RWPE2 (cell line): ENCODE results near the gene ADAMTSL1.

Experiments used
- ATAC-seq: fragments of 200-7000 bp; cut with Tn5 transposase; 3 replicates; pipeline ENCODE4 v1.9.1; 2021; ENCODE audit warnings: low read depth
- DNase-seq: peaks from one replicate; pipeline ENCODE4 v3.0.0-alpha.2; 2020; ENCODE audit warnings: low spot score
- H3K27ac ChIP-seq: fragments of 450-650 bp; 2 replicates; pipeline ENCODE4 v1.5.1; 2017; ENCODE audit warnings: mild to moderate bottlenecking; ENCODE audit not compliant: poor library complexity, severe bottlenecking
- H3K27me3 ChIP-seq: fragments of 250-450 bp; sonication (Bioruptor Pico); 2 replicates; pipeline ENCODE4 v1.5.1; 2021; ENCODE audit warnings: mild to moderate bottlenecking, moderate library complexity; ENCODE audit not compliant: insufficient read depth, poor library complexity, severe bottlenecking
- H3K36me3 ChIP-seq: fragments of 250-450 bp; sonication (Bioruptor Pico); 2 replicates; pipeline ENCODE4 v1.5.1; 2020; ENCODE audit warnings: low read depth, mild to moderate bottlenecking, moderate library complexity
- H3K4me1 ChIP-seq: fragments of 250-450 bp; sonication (Bioruptor Pico); 2 replicates; pipeline ENCODE4 v1.5.1; 2021; ENCODE audit warnings: mild to moderate bottlenecking, moderate library complexity; ENCODE audit not compliant: insufficient read depth, poor library complexity, severe bottlenecking
- H3K4me3 ChIP-seq: fragments of 250-450 bp; sonication (Bioruptor Pico); 2 replicates; pipeline ENCODE4 v1.5.1; 2021; ENCODE audit warnings: mild to moderate bottlenecking, moderate library complexity; ENCODE audit not compliant: severe bottlenecking
- H3K9me3 ChIP-seq: fragments of 250-450 bp; sonication (Bioruptor Pico); 2 replicates; pipeline ENCODE4 v1.5.1; 2021; ENCODE audit warnings: mild to moderate bottlenecking, moderate library complexity; ENCODE audit not compliant: severe bottlenecking
- CTCF ChIP-seq: fragments of 450-650 bp; IDR thresholded peaks from one replicate; pipeline ENCODE4 v1.5.1; 2017; ENCODE audit warnings: mild to moderate bottlenecking, moderate library complexity; ENCODE audit not compliant: poor library complexity, severe bottlenecking

Gene ADAMTSL1

GRCh38 chr9:18770131-18770908, 296.4 kb downstream of the ADAMTSL1 start:
- TF ChIP-seq CTCF, result no peak
- no peak overlapping the region for H3K27ac ChIP-seq
- DNase-seq (no peak), ATAC-seq (no peak)
- no peak overlapping the region for H3K4me3 ChIP-seq
- no peaks in the 10 kb centered on the region for H3K27me3 ChIP-seq
- H3K4me1 ChIP-seq, result no peaks in the 10 kb centered on the region
- H3K36me3 ChIP-seq, result no peaks in the 10 kb centered on the region
- no peaks in the 10 kb centered on the region for H3K9me3 ChIP-seq

GRCh38 chr9:18771011-18771410, 297.1 kb downstream of the ADAMTSL1 start:
- TF ChIP-seq CTCF, result no peak
- H3K36me3 ChIP-seq, result no peaks in the 10 kb centered on the region
- no peak for ATAC-seq
- DNase-seq, result no peak
- no peaks in the 10 kb centered on the region for H3K4me1 ChIP-seq
- H3K9me3 ChIP-seq, result no peaks in the 10 kb centered on the region
- no peak overlapping the region for H3K27ac ChIP-seq
- no peaks in the 10 kb centered on the region for H3K27me3 ChIP-seq
- no peak overlapping the region for H3K4me3 ChIP-seq

GRCh38 chr9:18771763-18772162, 297.8 kb downstream of the ADAMTSL1 start:
- TF ChIP-seq CTCF, result no peak
- H3K4me3 ChIP-seq, result no peak overlapping the region
- H3K27ac ChIP-seq, result no peak overlapping the region
- no peak for ATAC-seq
- no peaks in the 10 kb centered on the region for H3K36me3 ChIP-seq
- H3K4me1 ChIP-seq, result no peaks in the 10 kb centered on the region
- DNase-seq, result no peak
- no peaks in the 10 kb centered on the region for H3K9me3 ChIP-seq
- H3K27me3 ChIP-seq, result no peaks in the 10 kb centered on the region

GRCh38 chr9:18775241-18775640, 301.3 kb downstream of the ADAMTSL1 start:
- Histone ChIP-seq H3K4me3 (no peak overlapping the region), H3K9me3 (no peaks in the 10 kb centered on the region), H3K36me3 (no peaks in the 10 kb centered on the region), H3K27ac (no peak overlapping the region), H3K4me1 (no peaks in the 10 kb centered on the region), H3K27me3 (no peaks in the 10 kb centered on the region)
- TF ChIP-seq CTCF, result no peak
- DNase-seq (no peak), ATAC-seq (no peak)

- H3K4me1 ChIP-seq, result no peaks in the 10 kb centered on the region
- no peak overlapping the region for H3K27ac ChIP-seq
- ATAC-seq (no peak), DNase-seq (no peak)
- no peaks in the 10 kb centered on the region for H3K36me3 ChIP-seq
- no peaks in the 10 kb centered on the region for H3K9me3 ChIP-seq
- TF ChIP-seq CTCF, result no peak
- no peak overlapping the region for H3K4me3 ChIP-seq
- H3K27me3 ChIP-seq, result no peaks in the 10 kb centered on the region
These were observed 302.0 kb downstream of the ADAMTSL1 start for GRCh38 chr9:18775930-18776329.
